Chondrocyte (in vitro differentiated cells): ENCODE measurements around the gene C16orf54. TPM values are rescaled to one million over a fixed set of nuclear protein-coding genes. Genes with fewer than 3 reads are reported as not detected.
"Not testable (repeated sequence)": the region's sequence is repeated elsewhere in the genome, so short reads cannot be mapped to it uniquely, and the experiment has no call there.

ENCODE experiments used
- DNase-seq: peaks from one replicate; pipeline ENCODE4 v3.0.0; 2021; ENCODE audit warnings: mixed read lengths, low spot score
- H3K27ac Mint-ChIP-seq: one replicate; pipeline ENCODE4 v1.8.0; 2021; ENCODE audit warnings: mild to moderate bottlenecking, moderate library complexity, mixed read lengths; ENCODE audit not compliant: unreplicated experiment
- H3K27me3 Mint-ChIP-seq: 2 replicates; pipeline ENCODE4 v1.8.0; 2021; ENCODE audit warnings: low read depth, mixed read lengths
- H3K36me3 Mint-ChIP-seq: 2 replicates; pipeline ENCODE4 v1.8.0; 2021; ENCODE audit warnings: low read depth, mixed read lengths
- H3K4me1 Mint-ChIP-seq: 2 replicates; pipeline ENCODE4 v1.8.0; 2021; ENCODE audit warnings: low read depth, mild to moderate bottlenecking, mixed read lengths
- H3K4me3 Mint-ChIP-seq: one replicate; pipeline ENCODE4 v1.8.0; 2021; ENCODE audit warnings: mild to moderate bottlenecking, moderate library complexity, mixed read lengths; ENCODE audit not compliant: unreplicated experiment
- H3K9me3 Mint-ChIP-seq: 2 replicates; pipeline ENCODE4 v1.8.0; 2021; ENCODE audit warnings: low read depth, mixed read lengths
- total RNA-seq: library from RNA; stranded (reverse); gene quantifications from 3 replicates; pipeline ENCODE4 v1.2.1, GENCODE V29; 2021
- TF ChIP-seq, protein P1 (sequence below): fragments of 200-600 bp; sonication (generic); IDR thresholded peaks from 2 replicates; pipeline ENCODE4 v1.5.0; 2021; ENCODE audit warnings: antibody characterized with exemption, mild to moderate bottlenecking, moderate library complexity

The C16orf54 gene
- total RNA-seq, 1 donor from 2014 or later = not detected

GRCh38 chr16:29779474-29779873, 33.7 kb upstream of the C16orf54 start:
- Mint-ChIP-seq H3K4me3 (no peak overlapping the region), H3K27me3 (peaks cover 10% of the 10 kb centered on the region), H3K9me3 (no peaks in the 10 kb centered on the region), H3K36me3 (no peaks in the 10 kb centered on the region), H3K27ac (no peak overlapping the region), H3K4me1 (no peaks in the 10 kb centered on the region)
- TF ChIP-seq, protein P1, sequence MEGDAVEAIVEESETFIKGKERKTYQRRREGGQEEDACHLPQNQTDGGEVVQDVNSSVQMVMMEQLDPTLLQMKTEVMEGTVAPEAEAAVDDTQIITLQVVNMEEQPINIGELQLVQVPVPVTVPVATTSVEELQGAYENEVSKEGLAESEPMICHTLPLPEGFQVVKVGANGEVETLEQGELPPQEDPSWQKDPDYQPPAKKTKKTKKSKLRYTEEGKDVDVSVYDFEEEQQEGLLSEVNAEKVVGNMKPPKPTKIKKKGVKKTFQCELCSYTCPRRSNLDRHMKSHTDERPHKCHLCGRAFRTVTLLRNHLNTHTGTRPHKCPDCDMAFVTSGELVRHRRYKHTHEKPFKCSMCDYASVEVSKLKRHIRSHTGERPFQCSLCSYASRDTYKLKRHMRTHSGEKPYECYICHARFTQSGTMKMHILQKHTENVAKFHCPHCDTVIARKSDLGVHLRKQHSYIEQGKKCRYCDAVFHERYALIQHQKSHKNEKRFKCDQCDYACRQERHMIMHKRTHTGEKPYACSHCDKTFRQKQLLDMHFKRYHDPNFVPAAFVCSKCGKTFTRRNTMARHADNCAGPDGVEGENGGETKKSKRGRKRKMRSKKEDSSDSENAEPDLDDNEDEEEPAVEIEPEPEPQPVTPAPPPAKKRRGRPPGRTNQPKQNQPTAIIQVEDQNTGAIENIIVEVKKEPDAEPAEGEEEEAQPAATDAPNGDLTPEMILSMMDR = no peak
- no peak for DNase-seq

- no peaks in the 10 kb centered on the region for H3K4me1 Mint-ChIP-seq
- TF ChIP-seq, protein P1 = no peak
- no peak within 1 kb of the TSS for H3K4me3 Mint-ChIP-seq
- no peaks in the 10 kb centered on the region for H3K36me3 Mint-ChIP-seq
- peaks cover 10% of the 10 kb centered on the region for H3K27me3 Mint-ChIP-seq
- H3K9me3 Mint-ChIP-seq = no peaks in the 10 kb centered on the region
- no peak for DNase-seq
- no peak within 1 kb of the TSS for H3K27ac Mint-ChIP-seq
Observed at GRCh38 chr16:29777576-29778350, 32.0 kb upstream of the C16orf54 start, which contains the start of gene ZG16. ZG16 (plus strand) TSS chr16:29778256; CDS start chr16:29779267, 1,011 bp downstream.

- H3K4me1 Mint-ChIP-seq = no peaks in the 10 kb centered on the region
- TF ChIP-seq, protein P1 = no peak
- peaks cover 5% of the 10 kb centered on the region for H3K27me3 Mint-ChIP-seq
- H3K9me3 Mint-ChIP-seq = no peaks in the 10 kb centered on the region
- no peak for DNase-seq
- no peak overlapping the region for H3K4me3 Mint-ChIP-seq
- no peak overlapping the region for H3K27ac Mint-ChIP-seq
- no peaks in the 10 kb centered on the region for H3K36me3 Mint-ChIP-seq
Observed at GRCh38 chr16:29775742-29776408, 30.1 kb upstream of the C16orf54 start.

DNA sequence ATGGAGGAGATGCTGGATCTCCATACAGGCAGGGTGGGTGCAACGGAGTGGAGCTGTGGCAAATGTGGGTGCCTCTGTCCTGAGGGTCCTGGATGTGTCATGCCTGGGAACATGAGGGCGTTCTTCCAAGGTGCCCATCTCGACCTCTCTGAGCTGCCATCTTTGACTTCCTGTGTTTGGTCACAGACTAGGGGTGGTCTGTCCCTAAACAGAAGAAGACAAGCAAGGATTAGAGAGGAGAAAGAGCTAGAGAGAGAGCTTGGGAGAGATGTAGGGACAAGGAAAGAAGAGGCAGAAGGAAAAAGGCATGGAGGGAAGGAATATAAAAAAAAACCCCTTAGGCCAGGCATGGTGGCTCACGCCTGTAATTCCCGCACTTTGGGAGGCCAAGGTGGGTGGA, 28.9 kb upstream of the C16orf54 start:
- no peaks in the 10 kb centered on the region for H3K9me3 Mint-ChIP-seq
- no peaks in the 10 kb centered on the region for H3K36me3 Mint-ChIP-seq
- no peaks in the 10 kb centered on the region for H3K4me1 Mint-ChIP-seq
- no peak overlapping the region for H3K27ac Mint-ChIP-seq
- DNase-seq = no peak
- TF ChIP-seq, protein P1 = no peak
- H3K4me3 Mint-ChIP-seq = no peak overlapping the region
- peaks cover 4% of the 10 kb centered on the region for H3K27me3 Mint-ChIP-seq

- H3K27ac Mint-ChIP-seq, H3K27me3 Mint-ChIP-seq, H3K36me3 Mint-ChIP-seq, DNase-seq, H3K4me1 Mint-ChIP-seq, H3K4me3 Mint-ChIP-seq, H3K9me3 Mint-ChIP-seq: not testable (repeated sequence)
Observed at GRCh38 chr16:29772330-29772729, 26.5 kb upstream of the C16orf54 start.
